KOPT-K1 (cell line): Measurements from ENCODE around the gene EHF.

Experiments
- H3K27ac ChIP-seq: fragments of 200-600 bp; sonication (generic); 2 replicates; pipeline ENCODE4 v1.5.1; 2016; ENCODE audit warnings: antibody characterized with exemption, mild to moderate bottlenecking, low read depth, low read length; ENCODE audit not compliant: poor library complexity, severe bottlenecking
- H3K36me3 ChIP-seq: fragments of 200-600 bp; sonication (generic); 2 replicates; pipeline ENCODE4 v1.5.1; 2017; ENCODE audit warnings: antibody characterized with exemption, mild to moderate bottlenecking, low read length, moderate library complexity; ENCODE audit not compliant: insufficient read depth
- H3K9me3 ChIP-seq: fragments of 200-600 bp; sonication (generic); 2 replicates; pipeline ENCODE4 v1.5.1; 2017; ENCODE audit warnings: antibody characterized with exemption, low read length, mild to moderate bottlenecking; ENCODE audit not compliant: insufficient read depth, poor library complexity, severe bottlenecking

The EHF gene

DNA sequence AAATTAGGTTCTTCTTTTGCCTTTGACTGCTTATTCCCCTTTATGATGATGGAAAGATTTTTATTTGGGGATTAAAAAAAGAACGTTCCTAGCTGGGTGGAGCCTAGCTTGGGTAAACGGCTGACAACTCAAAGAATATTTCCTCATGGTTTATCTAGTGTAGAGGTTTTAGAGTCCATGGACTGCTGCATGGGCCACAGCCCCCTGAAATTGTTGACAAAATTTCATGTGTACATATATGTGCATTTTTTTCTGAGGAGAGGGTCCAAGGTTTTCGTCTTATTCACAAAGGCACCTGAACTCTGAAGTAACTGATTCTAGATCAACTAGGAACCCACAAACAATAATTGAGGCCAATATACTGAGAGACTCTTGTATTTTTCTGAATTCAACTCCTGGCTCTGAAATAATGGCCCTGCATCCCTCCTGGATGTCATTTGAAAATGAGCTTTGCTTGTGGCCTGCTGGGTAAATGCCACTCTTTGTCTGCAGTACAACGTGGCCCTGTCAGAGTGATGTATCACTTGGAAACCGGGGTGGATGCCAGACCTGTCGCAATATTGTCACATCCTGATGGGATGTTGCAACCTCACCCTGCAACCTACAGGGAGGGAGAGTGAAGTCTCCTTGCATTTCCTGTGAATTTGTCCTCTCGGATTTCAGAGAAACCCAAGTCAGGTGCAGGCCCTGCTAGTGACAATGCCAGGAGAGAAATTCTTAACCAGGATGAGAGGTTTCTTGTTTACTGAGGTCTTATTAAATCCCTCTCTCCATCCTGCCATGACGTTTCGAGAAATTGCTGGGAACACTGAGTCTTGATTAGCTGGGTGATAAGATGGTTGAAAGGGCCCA lies 33.8 kb downstream of the EHF start:
- Histone ChIP-seq H3K36me3 (no peaks in the 10 kb centered on the region), H3K9me3 (no peaks in the 10 kb centered on the region), H3K27ac (no peak overlapping the region)

GRCh38 chr11:34655335-34656008 lies 34.6 kb downstream of the EHF start:
- no peak overlapping the region for H3K27ac ChIP-seq
- no peaks in the 10 kb centered on the region for H3K36me3 ChIP-seq

GRCh38 chr11:34656062-34656720 lies 35.3 kb downstream of the EHF start:
- H3K9me3 ChIP-seq: no peaks in the 10 kb centered on the region
- H3K27ac ChIP-seq: no peak overlapping the region
- no peaks in the 10 kb centered on the region for H3K36me3 ChIP-seq

More at GRCh38 chr11:34655335-34656008, 34.6 kb downstream of the EHF start:
- no peaks in the 10 kb centered on the region for H3K9me3 ChIP-seq

DNA sequence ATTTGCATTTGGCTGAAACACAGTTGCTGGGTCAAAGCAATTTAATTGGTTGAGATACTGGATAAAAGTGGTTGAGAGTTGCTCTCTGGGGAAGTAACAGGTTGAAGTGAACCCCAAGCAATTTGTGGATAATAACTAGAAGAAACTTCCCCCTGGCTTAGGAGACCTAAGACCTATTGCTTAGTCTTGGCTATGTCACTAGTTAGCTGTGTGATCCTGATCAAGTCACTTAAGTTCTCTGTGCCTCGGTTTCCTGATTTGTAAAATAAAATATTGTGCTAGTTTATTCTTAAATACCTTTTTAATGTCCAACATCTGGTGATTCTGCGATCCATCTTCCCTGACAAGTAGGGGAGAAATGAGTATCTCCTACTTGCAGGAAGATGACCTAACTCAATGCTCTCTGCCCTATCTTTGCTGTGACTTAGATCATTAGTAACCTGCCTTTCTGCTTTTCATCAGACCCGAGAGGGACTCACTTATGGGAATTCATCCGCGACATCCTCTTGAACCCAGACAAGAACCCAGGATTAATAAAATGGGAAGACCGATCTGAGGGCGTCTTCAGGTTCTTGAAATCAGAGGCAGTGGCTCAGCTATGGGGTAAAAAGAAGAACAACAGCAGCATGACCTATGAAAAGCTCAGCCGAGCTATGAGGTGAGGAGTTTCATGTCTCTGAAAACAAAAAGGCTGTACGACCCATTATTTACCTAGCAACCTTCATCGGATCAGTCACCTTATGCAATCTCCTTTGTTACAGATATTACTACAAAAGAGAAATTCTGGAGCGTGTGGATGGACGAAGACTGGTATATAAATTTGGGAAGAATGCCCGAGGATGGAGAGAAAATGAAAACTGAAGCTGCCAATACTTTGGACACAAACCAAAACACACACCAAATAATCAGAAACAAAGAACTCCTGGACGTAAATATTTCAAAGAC lies 37.5 kb downstream of the EHF start:
- H3K36me3 ChIP-seq: no peaks in the 10 kb centered on the region

DNA sequence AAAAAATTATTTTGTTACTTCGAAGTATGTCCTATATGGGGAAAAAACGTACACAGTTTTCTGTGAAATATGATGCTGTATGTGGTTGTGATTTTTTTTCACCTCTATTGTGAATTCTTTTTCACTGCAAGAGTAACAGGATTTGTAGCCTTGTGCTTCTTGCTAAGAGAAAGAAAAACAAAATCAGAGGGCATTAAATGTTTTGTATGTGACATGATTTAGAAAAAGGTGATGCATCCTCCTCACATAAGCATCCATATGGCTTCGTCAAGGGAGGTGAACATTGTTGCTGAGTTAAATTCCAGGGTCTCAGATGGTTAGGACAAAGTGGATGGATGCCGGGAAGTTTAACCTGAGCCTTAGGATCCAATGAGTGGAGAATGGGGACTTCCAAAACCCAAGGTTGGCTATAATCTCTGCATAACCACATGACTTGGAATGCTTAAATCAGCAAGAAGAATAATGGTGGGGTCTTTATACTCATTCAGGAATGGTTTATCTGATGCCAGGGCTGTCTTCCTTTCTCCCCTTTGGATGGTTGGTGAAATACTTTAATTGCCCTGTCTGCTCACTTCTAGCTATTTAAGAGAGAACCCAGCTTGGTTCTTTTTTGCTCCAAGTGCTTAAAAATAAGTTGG lies 38.3 kb downstream of the EHF start:
- H3K9me3 ChIP-seq: no peaks in the 10 kb centered on the region
- H3K36me3 ChIP-seq: no peaks in the 10 kb centered on the region
- H3K27ac ChIP-seq: no peak overlapping the region

More for the DNA sequence above, 37.5 kb downstream of the EHF start:
- Histone ChIP-seq H3K27ac (no peak overlapping the region), H3K9me3 (no peaks in the 10 kb centered on the region)

DNA sequence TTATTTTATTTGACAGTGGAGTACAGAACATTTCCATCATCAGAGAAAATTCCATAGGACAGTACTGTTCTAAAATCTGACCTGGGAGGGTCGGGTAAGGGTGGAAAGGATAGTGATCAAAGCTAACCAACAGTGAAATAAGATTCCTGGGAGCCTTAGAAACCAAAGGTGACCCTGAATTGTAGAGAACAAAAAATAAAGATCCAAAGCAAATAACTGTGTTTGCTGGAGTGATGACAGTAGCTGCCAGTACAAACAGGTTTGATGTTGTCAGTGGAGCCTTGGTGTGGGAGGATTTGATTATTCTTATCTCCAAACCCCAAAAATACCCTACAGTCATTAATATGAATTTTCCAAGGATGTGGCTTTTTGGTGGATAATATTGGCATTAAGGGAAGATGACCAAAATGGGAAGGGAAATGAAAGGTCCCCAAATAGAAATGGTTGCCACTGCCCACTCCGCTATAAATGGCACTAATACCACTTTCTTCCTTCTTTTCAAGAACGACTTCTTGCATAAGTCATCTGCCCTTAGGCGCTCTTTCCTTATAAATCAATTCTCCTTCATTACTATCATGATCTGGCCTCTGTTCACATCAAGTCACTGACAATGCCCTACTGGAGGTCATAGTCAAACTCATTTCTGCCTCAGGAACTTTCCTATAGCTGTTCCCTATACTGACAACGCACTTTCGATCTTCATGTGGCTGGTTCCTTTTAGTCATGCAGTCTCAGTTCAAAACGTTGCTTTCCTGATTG lies 44.4 kb downstream of the EHF start:
- Histone ChIP-seq H3K36me3 (no peaks in the 10 kb centered on the region), H3K27ac (no peak overlapping the region)

DNA sequence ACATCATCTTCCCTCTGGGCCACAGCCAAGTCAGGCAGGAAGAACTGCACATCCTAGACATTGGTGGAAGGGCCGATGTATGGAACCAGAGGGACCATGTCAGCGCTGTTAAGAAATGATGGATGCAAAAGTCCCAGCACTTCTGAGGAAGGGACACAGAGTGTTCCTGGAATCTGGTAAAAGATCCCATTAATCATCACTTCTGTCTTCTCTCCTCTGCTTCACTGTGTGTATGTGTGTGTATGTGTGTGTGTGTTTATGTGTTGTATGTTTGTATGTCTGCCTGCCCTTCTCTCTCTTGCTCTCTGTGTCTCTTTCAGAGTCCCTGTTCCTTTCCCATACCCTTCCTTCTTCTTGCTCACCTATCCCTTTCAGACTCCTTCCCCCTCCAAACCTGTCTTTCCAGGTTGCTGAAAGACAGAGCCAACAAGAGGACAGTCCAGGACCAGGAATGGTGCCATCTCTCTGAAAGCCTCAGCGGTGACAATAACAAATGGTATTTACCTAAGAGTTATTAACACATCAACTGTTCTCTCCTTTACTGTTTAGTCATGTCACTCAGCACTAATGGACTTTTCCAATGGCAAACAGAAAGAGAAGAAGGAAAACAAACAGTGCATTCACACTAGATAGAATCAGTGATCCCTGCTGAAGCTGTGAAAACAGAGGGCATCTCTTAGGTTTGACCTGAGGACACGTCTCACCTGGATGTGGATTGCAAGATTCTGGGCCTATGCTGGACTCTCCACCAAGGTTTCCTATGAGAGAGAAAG lies 47.1 kb downstream of the EHF start:
- Histone ChIP-seq H3K9me3 (no peaks in the 10 kb centered on the region), H3K36me3 (no peaks in the 10 kb centered on the region), H3K27ac (no peak overlapping the region)

More for the DNA sequence above, 44.4 kb downstream of the EHF start:
- no peaks in the 10 kb centered on the region for H3K9me3 ChIP-seq

- Histone ChIP-seq H3K36me3 (no peaks in the 10 kb centered on the region), H3K27ac (no peak overlapping the region), H3K9me3 (no peaks in the 10 kb centered on the region)
Measured at GRCh38 chr11:34668583-34669053, 47.7 kb downstream of the EHF start.

GRCh38 chr11:34669458-34669857 lies 48.6 kb downstream of the EHF start:
- Histone ChIP-seq H3K9me3 (no peaks in the 10 kb centered on the region), H3K27ac (no peak overlapping the region), H3K36me3 (no peaks in the 10 kb centered on the region)

GRCh38 chr11:34671117-34671516 lies 50.2 kb downstream of the EHF start:
- Histone ChIP-seq H3K9me3 (no peaks in the 10 kb centered on the region), H3K27ac (no peak overlapping the region), H3K36me3 (no peaks in the 10 kb centered on the region)

GRCh38 chr11:34671946-34672345 lies 51.1 kb downstream of the EHF start:
- Histone ChIP-seq H3K9me3 (no peaks in the 10 kb centered on the region), H3K36me3 (no peaks in the 10 kb centered on the region), H3K27ac (no peak overlapping the region)

DNA sequence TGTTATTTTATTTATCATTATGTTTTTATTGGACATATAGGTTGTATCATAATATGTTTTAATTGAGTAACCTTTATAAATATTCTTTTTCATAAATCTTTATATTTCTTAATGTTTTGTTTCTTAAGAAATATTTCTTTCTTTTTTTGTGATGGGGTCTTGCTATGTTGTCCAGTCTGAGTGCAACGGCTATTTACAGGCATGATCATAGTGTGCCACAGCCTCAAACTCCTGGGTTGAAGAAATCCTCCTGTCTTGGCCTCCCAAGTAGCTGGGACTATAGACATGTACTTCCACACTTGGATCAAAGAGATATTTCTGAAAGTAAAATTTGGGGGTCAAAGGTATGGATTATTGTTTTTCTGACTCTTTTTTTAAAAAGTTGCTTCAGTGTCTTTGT lies 53.1 kb downstream of the EHF start:
- H3K27ac ChIP-seq: no peak overlapping the region
- H3K9me3 ChIP-seq: no peaks in the 10 kb centered on the region

DNA sequence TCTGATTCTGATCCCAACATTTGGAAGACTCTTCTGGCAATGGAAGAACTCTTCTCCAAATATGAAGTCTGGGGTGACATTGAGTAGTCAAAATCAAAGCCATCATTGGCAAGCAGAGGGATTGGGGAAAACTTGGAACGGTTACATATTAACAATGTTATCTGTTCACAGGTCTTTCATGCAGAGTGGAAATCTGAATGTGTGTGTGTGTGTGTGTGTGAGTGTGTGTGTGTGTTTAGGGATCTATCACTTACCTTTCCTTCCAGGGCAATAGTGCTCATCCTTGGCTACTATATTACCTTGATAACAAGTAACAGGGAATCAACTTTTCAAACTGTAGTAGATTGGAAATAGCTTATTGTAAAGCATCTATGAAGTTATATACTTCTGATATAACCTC lies 55.3 kb downstream of the EHF start:
- no peaks in the 10 kb centered on the region for H3K36me3 ChIP-seq
- no peak overlapping the region for H3K27ac ChIP-seq
- H3K9me3 ChIP-seq: no peaks in the 10 kb centered on the region

More for the DNA sequence above, 53.1 kb downstream of the EHF start:
- H3K36me3 ChIP-seq: no peaks in the 10 kb centered on the region
